Endodermal cell (in vitro differentiated cells): ENCODE results near the gene MAP2K5. TPM values are rescaled to one million over a fixed set of nuclear protein-coding genes. Genes with fewer than 3 reads are reported as not detected.
A peak's percentile ranks its signal among the peaks of the same experiment; 100 is the strongest.

Experiments
- DNase-seq: peaks from one replicate; pipeline ENCODE4 v3.0.0-alpha.2; 2017
- H3K27ac ChIP-seq: 2 replicates; pipeline ENCODE4 v1.5.1; 2013; ENCODE audit warnings: mild to moderate bottlenecking, low read depth, low read length, moderate library complexity
- H3K27me3 ChIP-seq: 2 replicates; pipeline ENCODE4 v1.6.1; 2013; ENCODE audit warnings: mild to moderate bottlenecking, low read length, moderate library complexity; ENCODE audit not compliant: insufficient read depth, control insufficient read depth, poor library complexity, severe bottlenecking
- H3K36me3 ChIP-seq: 2 replicates; pipeline ENCODE4 v1.7.0; 2013; ENCODE audit warnings: mild to moderate bottlenecking, low read length, moderate library complexity; ENCODE audit not compliant: control insufficient read depth, insufficient read depth
- H3K4me1 ChIP-seq: one replicate; pipeline ENCODE4 v1.7.0; 2013; ENCODE audit warnings: low read length; ENCODE audit not compliant: control insufficient read depth, insufficient read depth
- H3K4me3 ChIP-seq: 2 replicates; pipeline ENCODE4 v1.5.1; 2013; ENCODE audit warnings: mild to moderate bottlenecking, low read length, moderate library complexity
- H3K9ac ChIP-seq: 2 replicates; pipeline ENCODE4 v1.6.1; 2013; ENCODE audit warnings: mild to moderate bottlenecking, low read length, moderate library complexity; ENCODE audit not compliant: poor library complexity, severe bottlenecking; ENCODE audit errors: extremely low read depth
- H3K9me3 ChIP-seq: 2 replicates; pipeline ENCODE4 v1.6.1; 2013; ENCODE audit warnings: mild to moderate bottlenecking, low read length, moderate library complexity; ENCODE audit not compliant: control insufficient read depth
- H3K27ac Mint-ChIP-seq: 2 replicates; pipeline ENCODE4 v1.8.0; 2020; ENCODE audit warnings: mixed read lengths
- H3K27me3 Mint-ChIP-seq: 2 replicates; pipeline ENCODE4 v1.8.0; 2021; ENCODE audit warnings: mild to moderate bottlenecking, mixed read lengths; ENCODE audit not compliant: insufficient read depth
- H3K36me3 Mint-ChIP-seq: 2 replicates; pipeline ENCODE4 v1.8.0; 2020; ENCODE audit warnings: low read depth, mixed read lengths
- H3K4me1 Mint-ChIP-seq: 2 replicates; pipeline ENCODE4 v1.8.0; 2020; ENCODE audit warnings: mixed read lengths
- H3K4me3 Mint-ChIP-seq: 2 replicates; pipeline ENCODE4 v1.8.0; 2020; ENCODE audit warnings: mild to moderate bottlenecking, moderate library complexity, mixed read lengths
- H3K9me3 Mint-ChIP-seq: 2 replicates; pipeline ENCODE4 v1.8.0; 2020; ENCODE audit warnings: mild to moderate bottlenecking, mixed read lengths
- WGBS, 2 experiments: methylation state at CpG; one replicate each; pipeline versions ENCODE4 v1.1.5 to v1.1.7; 2013; ENCODE audit warnings: missing lambda C conversion rate in 2 of 2, mixed read lengths in 1 of 2; ENCODE audit not compliant: insufficient coverage in 1 of 2, insufficient read length in 1 of 2; 5-methylcytosine and 5-hydroxymethylcytosine counted together
- total RNA-seq, 2 donors: library from RNA; stranded (reverse); fragmentation: NEBNext Ultra II Directional in 1 of 2; extraction: Animal tissue kit (Norgen Biotek cat#: 25700) in 1 of 2; gene quantifications; 2 replicates in 1 of 2; 3 replicates in 1 of 2; pipeline ENCODE4 v1.2.1, GENCODE V29; 2021
- TF ChIP-seq, protein P1 (sequence below): fragments of 200-600 bp; sonication (generic); conservative IDR thresholded peaks from 2 replicates; pipeline ENCODE4 v1.5.0; 2021; ENCODE audit warnings: antibody characterized with exemption, mild to moderate bottlenecking

Gene MAP2K5
- total RNA-seq, 2 donors from 2014 or later = 17.1 to 26.7 TPM

DNA sequence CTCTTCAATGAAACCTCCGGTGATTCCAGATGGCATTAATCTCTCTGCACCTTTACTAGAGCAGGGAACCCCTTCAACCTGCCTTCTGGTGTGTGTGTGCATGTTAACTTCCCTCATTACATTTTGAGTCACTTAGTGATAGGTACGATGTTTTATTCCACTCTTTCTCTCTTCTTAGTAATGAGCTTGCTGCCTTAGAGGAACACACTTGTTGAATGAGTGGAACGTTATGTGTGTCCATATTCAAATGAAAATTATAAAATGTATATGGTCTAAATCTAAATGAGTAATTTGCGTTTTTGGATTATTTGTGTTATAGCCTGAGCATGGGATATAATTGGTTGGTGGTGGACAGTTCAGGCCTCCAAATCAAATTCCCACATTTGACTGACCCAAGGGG is 12.1 kb downstream of the MAP2K5 start:
- peaks cover 25% of the 10 kb centered on the region for H3K36me3 Mint-ChIP-seq
- WGBS, 2 experiments = 88 to 96% methylated on average over 3 to 4 of the region's 4 CpGs

DNA sequence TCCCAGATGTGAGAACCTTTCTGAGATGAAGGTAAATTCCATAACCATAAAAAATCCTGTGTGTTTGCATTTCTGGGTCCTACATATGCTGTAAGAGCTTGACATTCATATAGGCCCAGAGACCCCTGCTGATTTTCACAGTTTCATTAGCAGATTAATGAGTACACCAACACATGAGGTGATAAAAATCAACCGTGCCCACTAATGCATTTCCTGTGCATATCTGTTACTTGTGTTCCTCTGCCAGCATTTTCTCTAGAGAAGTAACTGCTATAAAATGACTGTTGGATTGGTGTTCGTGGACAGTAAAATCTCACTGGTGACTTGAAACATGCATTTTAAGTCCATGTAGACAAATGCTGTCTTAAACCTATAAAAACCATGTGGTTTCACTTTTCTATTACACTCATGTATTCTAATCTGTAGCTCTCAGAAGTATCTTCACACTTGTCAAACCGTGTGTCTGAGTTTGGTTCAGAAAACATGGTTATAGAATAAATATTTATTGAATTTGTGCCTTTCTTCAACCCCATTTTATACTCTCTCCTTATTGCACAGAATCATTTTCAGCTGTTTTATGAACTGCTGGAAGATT is 14.6 kb downstream of the MAP2K5 start:
- Histone ChIP-seq H3K9ac (no peak overlapping the region), H3K36me3 (peaks cover 6% of the 10 kb centered on the region), H3K4me3 (no peak overlapping the region), H3K4me1 (no peaks in the 10 kb centered on the region), H3K27ac (no peak overlapping the region), H3K9me3 (peaks cover 12% of the 10 kb centered on the region), H3K27me3 (no peaks in the 10 kb centered on the region)
- TF ChIP-seq, protein P1, sequence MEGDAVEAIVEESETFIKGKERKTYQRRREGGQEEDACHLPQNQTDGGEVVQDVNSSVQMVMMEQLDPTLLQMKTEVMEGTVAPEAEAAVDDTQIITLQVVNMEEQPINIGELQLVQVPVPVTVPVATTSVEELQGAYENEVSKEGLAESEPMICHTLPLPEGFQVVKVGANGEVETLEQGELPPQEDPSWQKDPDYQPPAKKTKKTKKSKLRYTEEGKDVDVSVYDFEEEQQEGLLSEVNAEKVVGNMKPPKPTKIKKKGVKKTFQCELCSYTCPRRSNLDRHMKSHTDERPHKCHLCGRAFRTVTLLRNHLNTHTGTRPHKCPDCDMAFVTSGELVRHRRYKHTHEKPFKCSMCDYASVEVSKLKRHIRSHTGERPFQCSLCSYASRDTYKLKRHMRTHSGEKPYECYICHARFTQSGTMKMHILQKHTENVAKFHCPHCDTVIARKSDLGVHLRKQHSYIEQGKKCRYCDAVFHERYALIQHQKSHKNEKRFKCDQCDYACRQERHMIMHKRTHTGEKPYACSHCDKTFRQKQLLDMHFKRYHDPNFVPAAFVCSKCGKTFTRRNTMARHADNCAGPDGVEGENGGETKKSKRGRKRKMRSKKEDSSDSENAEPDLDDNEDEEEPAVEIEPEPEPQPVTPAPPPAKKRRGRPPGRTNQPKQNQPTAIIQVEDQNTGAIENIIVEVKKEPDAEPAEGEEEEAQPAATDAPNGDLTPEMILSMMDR = no peak
- 87 to 100% methylated on average over 1 to 2 of the region's 3 CpGs for WGBS, 2 experiments
- no peaks in the 10 kb centered on the region for H3K27me3 Mint-ChIP-seq
- H3K4me3 Mint-ChIP-seq = no peak overlapping the region
- DNase-seq = no peak
- H3K4me1 Mint-ChIP-seq = peaks cover 16% of the 10 kb centered on the region
- peaks cover 3% of the 10 kb centered on the region for H3K9me3 Mint-ChIP-seq
- no peak overlapping the region for H3K27ac Mint-ChIP-seq
- peaks cover 14% of the 10 kb centered on the region for H3K36me3 Mint-ChIP-seq

More for the DNA sequence above, 12.1 kb downstream of the MAP2K5 start:
- Mint-ChIP-seq H3K4me3 (no peak overlapping the region), H3K27ac (no peak overlapping the region), H3K9me3 (peaks cover 3% of the 10 kb centered on the region), H3K27me3 (no peaks in the 10 kb centered on the region), H3K4me1 (peaks cover 22% of the 10 kb centered on the region)
- Histone ChIP-seq H3K9me3 (peaks cover 8% of the 10 kb centered on the region), H3K27me3 (no peaks in the 10 kb centered on the region), H3K27ac (no peak overlapping the region), H3K36me3 (peaks cover 13% of the 10 kb centered on the region), H3K9ac (no peak overlapping the region), H3K4me1 (no peaks in the 10 kb centered on the region), H3K4me3 (no peak overlapping the region)
- TF ChIP-seq, protein P1 = no peak
- DNase-seq = no peak

DNA sequence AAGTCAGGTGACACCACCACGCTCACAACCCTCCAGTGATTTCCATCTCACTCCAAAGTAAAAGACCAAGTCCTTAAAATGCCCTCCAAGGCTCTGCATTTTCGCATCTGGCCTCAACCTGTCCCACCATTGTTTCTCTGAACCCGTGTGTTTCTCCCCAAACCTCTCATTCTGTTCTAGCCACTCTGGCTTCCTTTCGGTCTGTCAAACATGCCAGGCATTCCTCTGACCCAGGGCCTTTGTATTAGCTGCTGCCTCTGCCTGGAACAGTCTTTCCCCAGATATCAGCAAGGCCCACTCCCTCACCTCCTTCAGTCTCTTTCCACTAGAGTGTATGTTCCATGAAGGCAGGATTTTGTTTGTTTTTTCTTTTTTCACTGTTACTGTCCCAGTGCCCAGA is 16.0 kb downstream of the MAP2K5 start:
- Histone ChIP-seq H3K4me1 (no peaks in the 10 kb centered on the region), H3K4me3 (no peak overlapping the region), H3K27me3 (no peaks in the 10 kb centered on the region), H3K9me3 (peaks cover 12% of the 10 kb centered on the region), H3K9ac (no peak overlapping the region), H3K36me3 (peaks cover 6% of the 10 kb centered on the region), H3K27ac (no peak overlapping the region)
- DNase-seq = peak; percentile 64
- 84 to 88% methylated on average over 3 to 4 of the region's 4 CpGs for WGBS, 2 experiments
- TF ChIP-seq, protein P1 = no peak
- H3K27ac Mint-ChIP-seq = peak overlapping the region; percentile 86
- peaks cover 14% of the 10 kb centered on the region for H3K36me3 Mint-ChIP-seq
- H3K27me3 Mint-ChIP-seq = no peaks in the 10 kb centered on the region
- peaks cover 16% of the 10 kb centered on the region for H3K4me1 Mint-ChIP-seq
- H3K4me3 Mint-ChIP-seq = no peak overlapping the region
- H3K9me3 Mint-ChIP-seq = peaks cover 3% of the 10 kb centered on the region
